HG03095 (cell line): ENCODE results near the gene NADSYN1.

Experiments used
- ATAC-seq: cut with Tn5 transposase; IDR thresholded peaks from one replicate; pipeline ENCODE4 v1.9.1; 2021; ENCODE audit warnings: moderate library complexity; ENCODE audit not compliant: unreplicated experiment

The NADSYN1 gene

GRCh38 chr11:71472357-71472885 lies 19.4 kb downstream of the NADSYN1 start:
- ATAC-seq, result no peak

GRCh38 chr11:71472941-71473792 lies 20.2 kb downstream of the NADSYN1 start:
- ATAC-seq, result no peak

- ATAC-seq, result no peak
These were observed 20.7 kb downstream of the NADSYN1 start for GRCh38 chr11:71473793-71474080.

GRCh38 chr11:71474141-71474770 lies 21.3 kb downstream of the NADSYN1 start:
- no peak for ATAC-seq

- ATAC-seq, result no peak
These were observed 21.9 kb downstream of the NADSYN1 start for GRCh38 chr11:71474771-71475483.

- no peak for ATAC-seq
These were observed 23.0 kb downstream of the NADSYN1 start for GRCh38 chr11:71476031-71476430.

GRCh38 chr11:71476926-71477640 lies 24.1 kb downstream of the NADSYN1 start:
- ATAC-seq, result no peak

GRCh38 chr11:71477641-71478527 lies 24.9 kb downstream of the NADSYN1 start:
- ATAC-seq, result no peak

GRCh38 chr11:71478528-71478840 lies 25.5 kb downstream of the NADSYN1 start:
- no peak for ATAC-seq

- ATAC-seq, result no peak
These were observed 28.3 kb downstream of the NADSYN1 start for GRCh38 chr11:71481101-71481960.

- ATAC-seq, result no peak
These were observed 29.2 kb downstream of the NADSYN1 start for GRCh38 chr11:71482216-71482615.

- no peak for ATAC-seq
These were observed 29.9 kb downstream of the NADSYN1 start for GRCh38 chr11:71482746-71483364.

GRCh38 chr11:71483692-71484091 lies 30.7 kb downstream of the NADSYN1 start:
- no peak for ATAC-seq

GRCh38 chr11:71484248-71485062 lies 31.5 kb downstream of the NADSYN1 start:
- no peak for ATAC-seq

GRCh38 chr11:71485063-71485399 lies 32.0 kb downstream of the NADSYN1 start:
- no peak for ATAC-seq

- ATAC-seq, result no peak
These were observed 32.5 kb downstream of the NADSYN1 start for GRCh38 chr11:71485466-71485865.

GRCh38 chr11:71486320-71486719 lies 33.3 kb downstream of the NADSYN1 start:
- ATAC-seq, result no peak

- no peak for ATAC-seq
These were observed 35.8 kb downstream of the NADSYN1 start for GRCh38 chr11:71488681-71489270.
